ENCODE data around the gene ATP6V0E1.

ATP6V0E1 gene

GRCh38 chr5:173075137-173075843 is 91.7 kb downstream of the ATP6V0E1 start:
- TF ChIP-seq USF1 (IDR thresholded peaks at IDR 0.05), result peak; percentile 75
- no peak for TF ChIP-seq EP300 (IDR thresholded peaks at IDR 0.05; ENCODE audit: borderline replicate concordance)
- no peak for TF ChIP-seq YY1 (IDR thresholded peaks at IDR 0.05; ENCODE audit: low read depth)

DNA sequence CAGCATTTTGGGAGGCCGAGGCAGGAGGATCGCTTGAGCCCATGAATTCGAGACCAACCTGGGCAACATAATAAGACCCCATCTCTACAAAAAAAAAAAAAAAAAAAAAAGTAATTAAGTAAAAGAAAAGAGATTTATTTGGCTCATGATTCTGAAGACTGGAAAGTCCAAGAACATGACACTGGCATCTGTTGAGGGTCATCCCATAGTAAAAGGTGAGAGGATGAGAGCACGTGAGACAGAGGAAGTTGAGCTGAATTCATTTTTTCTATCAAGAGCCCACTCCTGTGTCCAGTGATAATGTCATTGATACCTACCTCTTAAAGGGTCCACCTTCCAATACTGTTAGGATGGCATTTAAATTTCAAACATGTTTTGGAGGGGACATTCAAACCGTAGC is 92.4 kb downstream of the ATP6V0E1 start:
- TF ChIP-seq ZBTB7A (IDR thresholded peaks at IDR 0.05; ENCODE audit: low read depth) (no peak), TEAD4 (IDR thresholded peaks at IDR 0.05) (no peak), YY1 (IDR thresholded peaks at IDR 0.05; ENCODE audit: low read depth) (no peak), CREB1 (IDR thresholded peaks at IDR 0.05; ENCODE audit: low read depth) (no peak), NFIC (IDR thresholded peaks at IDR 0.05) (no peak), EP300 (IDR thresholded peaks at IDR 0.05; ENCODE audit: borderline replicate concordance) (no peak), USF1 (IDR thresholded peaks at IDR 0.05) (no peak), TAF1 (IDR thresholded peaks at IDR 0.05; ENCODE audit: low read depth) (no peak), RAD21 (IDR thresholded peaks at IDR 0.05; ENCODE audit: low read depth) (no peak), TCF12 (IDR thresholded peaks at IDR 0.05; ENCODE audit: low read depth) (no peak), CEBPB (IDR thresholded peaks at IDR 0.05) (no peak), MAX (IDR thresholded peaks at IDR 0.05) (no peak), EGR1 (IDR thresholded peaks at IDR 0.05) (no peak)
- TF ChIP-seq, protein P1, sequence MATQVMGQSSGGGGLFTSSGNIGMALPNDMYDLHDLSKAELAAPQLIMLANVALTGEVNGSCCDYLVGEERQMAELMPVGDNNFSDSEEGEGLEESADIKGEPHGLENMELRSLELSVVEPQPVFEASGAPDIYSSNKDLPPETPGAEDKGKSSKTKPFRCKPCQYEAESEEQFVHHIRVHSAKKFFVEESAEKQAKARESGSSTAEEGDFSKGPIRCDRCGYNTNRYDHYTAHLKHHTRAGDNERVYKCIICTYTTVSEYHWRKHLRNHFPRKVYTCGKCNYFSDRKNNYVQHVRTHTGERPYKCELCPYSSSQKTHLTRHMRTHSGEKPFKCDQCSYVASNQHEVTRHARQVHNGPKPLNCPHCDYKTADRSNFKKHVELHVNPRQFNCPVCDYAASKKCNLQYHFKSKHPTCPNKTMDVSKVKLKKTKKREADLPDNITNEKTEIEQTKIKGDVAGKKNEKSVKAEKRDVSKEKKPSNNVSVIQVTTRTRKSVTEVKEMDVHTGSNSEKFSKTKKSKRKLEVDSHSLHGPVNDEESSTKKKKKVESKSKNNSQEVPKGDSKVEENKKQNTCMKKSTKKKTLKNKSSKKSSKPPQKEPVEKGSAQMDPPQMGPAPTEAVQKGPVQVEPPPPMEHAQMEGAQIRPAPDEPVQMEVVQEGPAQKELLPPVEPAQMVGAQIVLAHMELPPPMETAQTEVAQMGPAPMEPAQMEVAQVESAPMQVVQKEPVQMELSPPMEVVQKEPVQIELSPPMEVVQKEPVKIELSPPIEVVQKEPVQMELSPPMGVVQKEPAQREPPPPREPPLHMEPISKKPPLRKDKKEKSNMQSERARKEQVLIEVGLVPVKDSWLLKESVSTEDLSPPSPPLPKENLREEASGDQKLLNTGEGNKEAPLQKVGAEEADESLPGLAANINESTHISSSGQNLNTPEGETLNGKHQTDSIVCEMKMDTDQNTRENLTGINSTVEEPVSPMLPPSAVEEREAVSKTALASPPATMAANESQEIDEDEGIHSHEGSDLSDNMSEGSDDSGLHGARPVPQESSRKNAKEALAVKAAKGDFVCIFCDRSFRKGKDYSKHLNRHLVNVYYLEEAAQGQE (IDR thresholded peaks at IDR 0.05; ENCODE audit: low read depth), result no peak

- TF ChIP-seq RAD21 (IDR thresholded peaks at IDR 0.05; ENCODE audit: low read depth), result no peak
- no peak for TF ChIP-seq TEAD4 (IDR thresholded peaks at IDR 0.05)
- TF ChIP-seq TCF12 (IDR thresholded peaks at IDR 0.05; ENCODE audit: low read depth), result no peak
- TF ChIP-seq, protein P1 (IDR thresholded peaks at IDR 0.05; ENCODE audit: low read depth), result no peak
- no peak for TF ChIP-seq ZBTB7A (IDR thresholded peaks at IDR 0.05; ENCODE audit: low read depth)
These were observed 95.3 kb downstream of the ATP6V0E1 start for GRCh38 chr5:173078878-173079277.
